ENCODE data around the gene OSBPL10.

The OSBPL10 gene

DNA sequence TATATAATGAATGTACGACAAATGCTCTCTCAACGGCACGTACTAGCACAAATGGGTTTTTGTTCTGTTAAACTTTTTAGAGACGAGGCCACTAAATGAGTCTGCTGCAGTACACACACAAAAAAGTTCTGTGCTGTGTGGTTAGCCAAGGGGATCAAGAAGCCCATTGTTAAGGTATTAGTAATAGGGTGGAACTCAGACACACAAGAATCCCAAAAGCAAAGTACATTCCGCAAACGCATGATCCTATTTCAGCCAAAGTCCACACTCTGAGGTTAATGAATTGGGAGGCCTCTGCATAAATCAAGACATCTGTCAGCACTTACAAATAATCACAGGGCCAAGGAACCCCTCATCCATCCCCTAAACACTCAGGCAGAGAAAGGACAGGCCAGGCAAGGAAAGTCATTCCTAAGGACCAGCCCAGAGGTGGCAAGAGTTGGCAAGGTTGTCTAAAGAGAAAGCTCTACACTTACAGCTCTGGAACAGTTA lies 12.1 kb downstream of the OSBPL10 start:
- no peak for DNase-seq (ENCODE audit: low read depth)
- TF ChIP-seq, protein P1, sequence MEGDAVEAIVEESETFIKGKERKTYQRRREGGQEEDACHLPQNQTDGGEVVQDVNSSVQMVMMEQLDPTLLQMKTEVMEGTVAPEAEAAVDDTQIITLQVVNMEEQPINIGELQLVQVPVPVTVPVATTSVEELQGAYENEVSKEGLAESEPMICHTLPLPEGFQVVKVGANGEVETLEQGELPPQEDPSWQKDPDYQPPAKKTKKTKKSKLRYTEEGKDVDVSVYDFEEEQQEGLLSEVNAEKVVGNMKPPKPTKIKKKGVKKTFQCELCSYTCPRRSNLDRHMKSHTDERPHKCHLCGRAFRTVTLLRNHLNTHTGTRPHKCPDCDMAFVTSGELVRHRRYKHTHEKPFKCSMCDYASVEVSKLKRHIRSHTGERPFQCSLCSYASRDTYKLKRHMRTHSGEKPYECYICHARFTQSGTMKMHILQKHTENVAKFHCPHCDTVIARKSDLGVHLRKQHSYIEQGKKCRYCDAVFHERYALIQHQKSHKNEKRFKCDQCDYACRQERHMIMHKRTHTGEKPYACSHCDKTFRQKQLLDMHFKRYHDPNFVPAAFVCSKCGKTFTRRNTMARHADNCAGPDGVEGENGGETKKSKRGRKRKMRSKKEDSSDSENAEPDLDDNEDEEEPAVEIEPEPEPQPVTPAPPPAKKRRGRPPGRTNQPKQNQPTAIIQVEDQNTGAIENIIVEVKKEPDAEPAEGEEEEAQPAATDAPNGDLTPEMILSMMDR (IDR thresholded peaks at IDR 0.05; ENCODE audit: control insufficient read depth, extremely low read depth, insufficient read depth): no peak
- no peak overlapping the region for H3K4me3 ChIP-seq (ENCODE audit: low read depth, low read length)

DNA sequence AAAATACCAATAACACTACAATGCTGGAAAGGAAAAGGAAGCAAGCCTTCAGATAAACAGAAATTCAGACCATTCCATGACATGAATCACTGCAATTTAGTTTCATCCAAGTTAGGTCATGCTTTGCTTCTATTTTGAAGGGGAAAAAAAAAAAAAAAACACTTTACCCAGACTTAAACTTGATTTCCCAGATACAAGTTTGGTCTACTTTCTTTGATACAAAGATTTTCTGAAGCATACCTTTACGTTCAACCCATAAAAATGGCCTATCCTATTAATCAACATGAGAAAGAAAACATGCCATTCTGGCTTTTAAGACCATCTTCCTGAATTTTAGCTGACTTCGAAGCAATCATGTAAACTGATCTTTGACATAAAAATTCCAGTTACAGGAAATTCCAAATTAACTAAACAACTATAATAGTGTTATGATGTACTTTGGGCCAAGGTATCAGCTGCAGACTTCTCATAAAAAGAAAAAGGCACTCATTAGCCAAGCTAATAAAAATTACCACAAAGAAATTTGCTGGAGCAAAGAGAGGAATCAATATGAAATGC lies 12.6 kb downstream of the OSBPL10 start:
- DNase-seq (ENCODE audit: low read depth): no peak
- TF ChIP-seq, protein P1 (IDR thresholded peaks at IDR 0.05; ENCODE audit: control insufficient read depth, extremely low read depth, insufficient read depth): no peak
- H3K4me3 ChIP-seq (ENCODE audit: low read depth, low read length): no peak overlapping the region

DNA sequence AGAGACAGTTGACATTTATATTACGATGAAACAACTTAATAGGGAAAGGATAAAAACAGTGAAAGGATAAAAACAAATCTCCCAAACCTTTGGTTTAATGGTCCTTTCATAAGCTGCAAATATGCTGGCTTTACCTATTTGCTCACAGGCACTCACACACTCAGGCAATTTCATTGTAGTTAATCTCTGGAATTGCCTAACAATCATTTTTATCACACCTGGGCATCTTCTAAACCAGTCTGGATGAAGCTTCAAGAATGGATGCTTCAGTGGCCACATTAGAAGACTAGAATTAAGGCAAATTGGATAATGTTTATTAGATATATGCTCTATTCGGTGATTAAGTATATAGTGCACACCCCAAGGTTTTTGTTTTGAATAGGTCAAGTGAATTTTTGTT lies 13.5 kb downstream of the OSBPL10 start:
- TF ChIP-seq, protein P1 (IDR thresholded peaks at IDR 0.05; ENCODE audit: control insufficient read depth, extremely low read depth, insufficient read depth): no peak
- no peak overlapping the region for H3K4me3 ChIP-seq (ENCODE audit: low read depth, low read length)
- no peak for DNase-seq (ENCODE audit: low read depth)

DNA sequence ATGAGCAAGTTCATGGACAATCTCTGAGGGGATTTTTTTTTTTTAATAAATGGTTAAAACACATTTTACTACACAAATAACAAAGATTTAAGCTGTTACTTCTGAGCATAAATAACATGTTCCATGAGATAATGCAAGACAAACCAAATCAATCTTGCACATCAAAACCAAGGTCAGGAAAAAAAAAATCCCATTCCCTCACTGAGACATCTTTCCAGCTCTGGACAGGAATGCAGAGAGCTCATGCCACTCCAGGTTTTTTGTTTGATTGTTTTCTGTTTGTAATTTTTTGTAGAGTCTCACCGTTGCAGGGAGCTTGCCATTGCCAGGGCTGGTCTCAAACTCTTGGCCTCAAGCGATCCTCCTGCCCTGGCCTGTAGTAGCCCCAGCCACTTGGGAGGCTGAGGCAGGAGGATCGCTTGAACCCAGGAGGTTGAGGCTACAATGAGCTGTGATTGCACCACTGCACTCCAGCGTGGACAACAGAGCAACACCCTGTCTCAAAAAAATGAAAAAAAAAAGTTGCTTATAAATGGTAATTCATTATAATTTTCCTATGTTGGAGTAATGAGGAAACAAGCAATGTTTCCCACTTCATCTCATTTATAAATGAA lies 14.0 kb downstream of the OSBPL10 start:
- DNase-seq (ENCODE audit: low read depth): no peak
- TF ChIP-seq, protein P1 (IDR thresholded peaks at IDR 0.05; ENCODE audit: control insufficient read depth, extremely low read depth, insufficient read depth): no peak
- no peak overlapping the region for H3K4me3 ChIP-seq (ENCODE audit: low read depth, low read length)

DNA sequence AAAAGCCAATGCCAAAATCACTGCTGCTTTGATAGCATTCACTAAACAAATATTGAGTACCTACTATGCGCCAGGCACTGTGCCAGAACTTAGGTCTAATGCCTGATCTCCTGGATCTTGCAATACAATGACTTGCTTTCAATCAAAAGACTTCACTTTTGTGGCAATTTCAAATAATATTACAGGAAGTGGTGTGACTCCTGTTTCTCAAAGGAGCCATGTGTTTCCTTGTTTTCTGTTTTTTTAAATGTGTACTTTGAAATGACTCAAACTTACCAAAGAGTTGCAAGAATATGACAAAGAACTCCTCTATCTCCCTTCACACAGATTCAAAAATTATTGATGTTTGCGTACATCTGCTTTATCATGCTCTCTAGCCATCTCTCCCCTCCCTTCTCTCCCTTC lies 18.3 kb downstream of the OSBPL10 start:
- DNase-seq (ENCODE audit: low read depth): no peak
- no peak overlapping the region for H3K4me3 ChIP-seq (ENCODE audit: low read depth, low read length)

DNA sequence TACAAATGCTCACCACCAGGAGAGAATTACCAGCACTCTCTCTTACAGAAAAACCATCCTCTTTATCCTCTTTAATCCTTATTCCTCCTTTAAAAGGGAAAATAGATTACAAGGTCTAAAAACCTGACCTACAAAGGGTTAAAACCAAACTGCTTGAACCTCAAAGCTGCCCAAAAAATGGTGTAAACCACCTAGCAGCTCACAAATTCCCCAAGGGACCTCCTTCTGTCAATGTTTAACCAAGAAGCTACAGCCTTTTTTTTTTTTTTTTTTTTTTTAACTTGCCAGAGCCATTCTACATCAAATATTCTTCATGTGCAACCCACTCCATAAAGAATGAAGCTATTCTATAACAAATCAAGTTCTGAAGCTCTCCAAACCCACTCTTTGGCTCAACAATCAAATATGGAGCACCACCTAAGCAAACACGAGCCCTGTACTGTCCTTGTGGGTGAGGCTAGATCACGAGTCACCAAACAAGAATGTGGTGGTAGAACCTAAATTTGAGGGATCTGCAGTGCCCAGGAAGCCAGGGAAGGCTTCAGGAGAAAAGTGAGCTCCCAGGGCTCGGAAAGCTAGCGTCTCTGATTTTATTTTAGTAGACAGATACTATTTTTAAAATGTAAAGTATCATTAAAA lies 20.1 kb downstream of the OSBPL10 start:
- no peak overlapping the region for H3K4me3 ChIP-seq (ENCODE audit: low read depth, low read length)
- TF ChIP-seq, protein P1 (IDR thresholded peaks at IDR 0.05; ENCODE audit: control insufficient read depth, extremely low read depth, insufficient read depth): no peak
- DNase-seq (ENCODE audit: low read depth): no peak

More for the DNA sequence above, 18.3 kb downstream of the OSBPL10 start:
- TF ChIP-seq, protein P1 (IDR thresholded peaks at IDR 0.05; ENCODE audit: control insufficient read depth, extremely low read depth, insufficient read depth): no peak
